Measurements from ENCODE around the gene NELL1. TPM values are rescaled to one million over a fixed set of nuclear protein-coding genes. Genes with fewer than 3 reads are reported as not detected.

NELL1 gene
- total RNA-seq, 1 experiment from 2014 or later, result not detected

GRCh38 chr11:21564833-21565682, 895.7 kb downstream of the NELL1 start:
- TF ChIP-seq REST (IDR thresholded peaks at IDR 0.05; ENCODE audit: insufficient read depth in 1 of 2, low read depth in 2 of 2, low read length in 1 of 2) (no peak), POLR2AphosphoS5 (IDR thresholded peaks at IDR 0.05; ENCODE audit: low read depth, low read length) (no peak), TCF7L2 (IDR thresholded peaks at IDR 0.05; ENCODE audit: low read depth, low read length) (no peak), SIN3A (IDR thresholded peaks at IDR 0.05; ENCODE audit: borderline replicate concordance, insufficient read depth, low read depth, low read length) (no peak), CTCF (IDR thresholded peaks at IDR 0.05) (no peak)
- Histone ChIP-seq H3K27ac (ENCODE audit: low read length) (no peak overlapping the region), H3K4me1 (ENCODE audit: control insufficient read depth, insufficient read depth, low read length) (no peaks in the 10 kb centered on the region), H3K9me3 (ENCODE audit: control insufficient read depth, insufficient read depth, low read depth, low read length) (no peaks in the 10 kb centered on the region), H3K36me3 (ENCODE audit: control insufficient read depth, insufficient read depth, low read length) (no peaks in the 10 kb centered on the region), H3K27me3 (ENCODE audit: control insufficient read depth, insufficient read depth, low read length) (no peaks in the 10 kb centered on the region), H3K4me3 (ENCODE audit: low read depth in 2 of 2, low read length in 2 of 2) (no peak overlapping the region)
- ATAC-seq (no peak), DNase-seq (ENCODE audit: low read depth, low spot score) (no peak)
- intact Hi-C loops (cut with micrococcal nuclease; ENCODE audit: unreplicated experiment) (no loop called here), in situ Hi-C loops (cut with HindIII; ENCODE audit: low pct_unique_long_range_greater_than_20kb, low sequenced_read_pairs) (no loop called here)
- no TSS peak for BruUV-seq (replicated peaks)
- POLR2A ChIA-PET, result no interaction called here
- CTCF ChIA-PET, result no interaction called here

- no peaks in the 10 kb centered on the region for H3K4me1 ChIP-seq (ENCODE audit: control insufficient read depth, insufficient read depth, low read length)
- POLR2A ChIA-PET, result no interaction called here
- intact Hi-C loops (cut with micrococcal nuclease; ENCODE audit: unreplicated experiment), result no loop called here
- BruUV-seq (replicated peaks), result no TSS peak
- TF ChIP-seq POLR2AphosphoS5 (IDR thresholded peaks at IDR 0.05; ENCODE audit: low read depth, low read length), result no peak
- TF ChIP-seq CTCF (IDR thresholded peaks at IDR 0.05), result no peak
- no peak for TF ChIP-seq REST (IDR thresholded peaks at IDR 0.05; ENCODE audit: insufficient read depth in 1 of 2, low read depth in 2 of 2, low read length in 1 of 2)
- no peak for TF ChIP-seq TCF7L2 (IDR thresholded peaks at IDR 0.05; ENCODE audit: low read depth, low read length)
- no peak for TF ChIP-seq SIN3A (IDR thresholded peaks at IDR 0.05; ENCODE audit: borderline replicate concordance, insufficient read depth, low read depth, low read length)
- in situ Hi-C loops (cut with HindIII; ENCODE audit: low pct_unique_long_range_greater_than_20kb, low sequenced_read_pairs), result no loop called here
- DNase-seq (ENCODE audit: low read depth, low spot score) (no peak), ATAC-seq (no peak)
- no peaks in the 10 kb centered on the region for H3K9me3 ChIP-seq (ENCODE audit: control insufficient read depth, insufficient read depth, low read depth, low read length)
- no peaks in the 10 kb centered on the region for H3K36me3 ChIP-seq (ENCODE audit: control insufficient read depth, insufficient read depth, low read length)
- H3K27me3 ChIP-seq (ENCODE audit: control insufficient read depth, insufficient read depth, low read length), result no peaks in the 10 kb centered on the region
- CTCF ChIA-PET, result no interaction called here
- H3K4me3 ChIP-seq (ENCODE audit: low read depth in 2 of 2, low read length in 2 of 2), result no peak overlapping the region
- no peak overlapping the region for H3K27ac ChIP-seq (ENCODE audit: low read length)
Observed at GRCh38 chr11:21566521-21567117, 897.2 kb downstream of the NELL1 start.
